GM19467 (cell line): Measurements from ENCODE around the gene MLEC.
"Not testable (repeated sequence)": the region's sequence is repeated elsewhere in the genome, so short reads cannot be mapped to it uniquely, and the experiment has no call there.

ENCODE experiments used
- ATAC-seq: cut with Tn5 transposase; IDR thresholded peaks from one replicate; pipeline ENCODE4 v1.9.1; 2021; ENCODE audit warnings: mild to moderate bottlenecking, moderate library complexity; ENCODE audit not compliant: unreplicated experiment

MLEC gene

GRCh38 chr12:120662879-120663278 lies 24.1 kb upstream of the MLEC start:
- peak; percentile 54 for ATAC-seq

GRCh38 chr12:120663741-120664140 lies 23.2 kb upstream of the MLEC start:
- no peak for ATAC-seq

- ATAC-seq = no peak
Observed at GRCh38 chr12:120666571-120667390, 20.2 kb upstream of the MLEC start.

- ATAC-seq = no peak
Observed at GRCh38 chr12:120668091-120668867, 18.7 kb upstream of the MLEC start.

GRCh38 chr12:120668868-120669840 lies 17.8 kb upstream of the MLEC start:
- ATAC-seq = peak; percentile 35

GRCh38 chr12:120670237-120670636 lies 16.7 kb upstream of the MLEC start:
- not testable (repeated sequence) for ATAC-seq

GRCh38 chr12:120670667-120671066 lies 16.3 kb upstream of the MLEC start:
- no peak for ATAC-seq

GRCh38 chr12:120674097-120674636 lies 12.8 kb upstream of the MLEC start:
- ATAC-seq = no peak

- peak; percentile 50 for ATAC-seq
Observed at GRCh38 chr12:120677765-120678473, 9.0 kb upstream of the MLEC start.

GRCh38 chr12:120678572-120678971 lies 8.4 kb upstream of the MLEC start:
- no peak for ATAC-seq

GRCh38 chr12:120680165-120680738 lies 6.7 kb upstream of the MLEC start:
- no peak for ATAC-seq

GRCh38 chr12:120684523-120684932 lies 2.4 kb upstream of the MLEC start:
- ATAC-seq = no peak

- ATAC-seq = no peak
Observed at GRCh38 chr12:120685522-120685921, 1.4 kb upstream of the MLEC start.

GRCh38 chr12:120686151-120686689 lies 729 bp upstream of the MLEC start:
- ATAC-seq = peak; percentile 69

GRCh38 chr12:120687578-120688289 lies 785 bp downstream of the MLEC start:
- no peak for ATAC-seq

GRCh38 chr12:120688527-120689071 lies 1.6 kb downstream of the MLEC start:
- ATAC-seq = no peak

GRCh38 chr12:120689397-120690082 lies 2.6 kb downstream of the MLEC start:
- no peak for ATAC-seq

- ATAC-seq = no peak
Observed at GRCh38 chr12:120690083-120690450, 3.1 kb downstream of the MLEC start.
